SK-N-SH treated with all-trans-retinoic acid at 6 μM for 48 hours (cell line): ENCODE measurements around the gene FASN.

Experiments
- ARNTL ChIP-seq: fragments of 450-650 bp; formaldehyde crosslinking; IDR thresholded peaks from 2 replicates; pipeline ENCODE4 v1.5.0; 2020; ENCODE audit warnings: low read depth, mild to moderate bottlenecking, moderate library complexity, borderline replicate concordance
- ESRRG ChIP-seq: fragments of 250-450 bp; sonication (Bioruptor Pico); IDR thresholded peaks from 2 replicates; pipeline ENCODE4 v1.6.1; 2021; ENCODE audit warnings: mild to moderate bottlenecking
- GLIS3 ChIP-seq: fragments of 250-450 bp; sonication (Bioruptor Pico); IDR thresholded peaks from 2 replicates; pipeline ENCODE4 v1.5.0; 2020; ENCODE audit warnings: mild to moderate bottlenecking, moderate library complexity
- PPARA ChIP-seq: fragments of 250-450 bp; sonication (Bioruptor Pico); IDR thresholded peaks from 2 replicates; pipeline ENCODE4 v1.5.0; 2020; ENCODE audit warnings: mild to moderate bottlenecking, borderline replicate concordance
- TCF4 ChIP-seq: fragments of 250-450 bp; sonication (Bioruptor Pico); IDR thresholded peaks from 2 replicates; pipeline ENCODE4 v1.8.0; 2021; ENCODE audit warnings: mild to moderate bottlenecking, moderate library complexity, borderline replicate concordance
- TOX ChIP-seq: fragments of 250-450 bp; sonication (Bioruptor Pico); IDR thresholded peaks from 2 replicates; pipeline ENCODE4 v1.8.0; 2021; ENCODE audit warnings: mild to moderate bottlenecking, moderate library complexity, borderline replicate concordance
- ZFP30 ChIP-seq: fragments of 450-650 bp; formaldehyde crosslinking; IDR thresholded peaks from 2 replicates; pipeline ENCODE4 v1.5.0; 2022; ENCODE audit warnings: mild to moderate bottlenecking, moderate library complexity
- ZNF565 ChIP-seq: fragments of 450-650 bp; formaldehyde crosslinking; conservative IDR thresholded peaks from 2 replicates; pipeline ENCODE4 v1.5.0; 2020; ENCODE audit warnings: low read depth, mild to moderate bottlenecking, moderate library complexity
- TF ChIP-seq, protein P1 (sequence below): fragments of 250-450 bp; sonication (Bioruptor Pico); IDR thresholded peaks from 2 replicates; pipeline ENCODE4 v1.8.0; 2020; ENCODE audit warnings: mild to moderate bottlenecking, moderate library complexity, borderline replicate concordance
- TF ChIP-seq, protein P2 (sequence below): fragments of 250-450 bp; sonication (Bioruptor Pico); IDR thresholded peaks from 2 replicates; pipeline ENCODE4 v1.5.0; 2020; ENCODE audit warnings: mild to moderate bottlenecking, moderate library complexity
- TF ChIP-seq, protein P3 (sequence below): fragments of 250-450 bp; sonication (Bioruptor Pico); IDR thresholded peaks from 2 replicates; pipeline ENCODE4 v1.5.1; 2021; ENCODE audit warnings: mild to moderate bottlenecking, moderate library complexity

DNA sequence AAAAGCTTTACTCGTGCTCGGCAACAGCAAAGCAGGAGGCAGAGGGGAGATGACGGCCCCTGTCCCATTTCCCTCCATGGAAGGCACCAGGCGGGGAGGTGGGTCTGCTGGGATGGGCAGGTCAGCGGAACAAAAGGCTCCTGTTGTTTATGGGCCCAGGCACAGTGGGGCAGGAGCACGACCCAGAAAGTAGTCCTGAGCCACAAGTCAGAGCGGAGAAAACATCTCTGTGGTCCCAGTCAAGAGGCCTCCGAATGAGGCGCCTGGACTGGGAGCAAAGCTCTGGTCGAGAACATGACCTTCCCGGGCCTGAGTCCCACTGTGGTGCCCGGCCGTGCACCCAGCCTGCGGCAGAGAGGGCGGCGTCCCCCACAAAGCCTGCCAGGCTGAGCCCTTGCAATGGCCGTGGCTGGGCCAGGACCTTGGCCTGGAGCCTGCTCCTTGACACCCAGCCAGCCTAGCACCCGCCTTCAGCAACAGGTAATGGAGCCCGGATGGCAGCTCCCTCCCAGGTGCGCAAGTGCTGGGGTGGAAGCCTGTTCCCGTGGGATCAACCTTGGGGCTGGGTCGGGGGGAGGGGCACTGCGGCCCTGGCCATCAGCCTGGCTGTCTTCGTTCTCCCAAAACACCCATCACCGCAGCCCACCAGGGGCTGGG is 50.0 kb downstream of the FASN start:
- no peak for TF ChIP-seq ZFP30 (CRISPR knock-in tag)
- TF ChIP-seq, protein P1, sequence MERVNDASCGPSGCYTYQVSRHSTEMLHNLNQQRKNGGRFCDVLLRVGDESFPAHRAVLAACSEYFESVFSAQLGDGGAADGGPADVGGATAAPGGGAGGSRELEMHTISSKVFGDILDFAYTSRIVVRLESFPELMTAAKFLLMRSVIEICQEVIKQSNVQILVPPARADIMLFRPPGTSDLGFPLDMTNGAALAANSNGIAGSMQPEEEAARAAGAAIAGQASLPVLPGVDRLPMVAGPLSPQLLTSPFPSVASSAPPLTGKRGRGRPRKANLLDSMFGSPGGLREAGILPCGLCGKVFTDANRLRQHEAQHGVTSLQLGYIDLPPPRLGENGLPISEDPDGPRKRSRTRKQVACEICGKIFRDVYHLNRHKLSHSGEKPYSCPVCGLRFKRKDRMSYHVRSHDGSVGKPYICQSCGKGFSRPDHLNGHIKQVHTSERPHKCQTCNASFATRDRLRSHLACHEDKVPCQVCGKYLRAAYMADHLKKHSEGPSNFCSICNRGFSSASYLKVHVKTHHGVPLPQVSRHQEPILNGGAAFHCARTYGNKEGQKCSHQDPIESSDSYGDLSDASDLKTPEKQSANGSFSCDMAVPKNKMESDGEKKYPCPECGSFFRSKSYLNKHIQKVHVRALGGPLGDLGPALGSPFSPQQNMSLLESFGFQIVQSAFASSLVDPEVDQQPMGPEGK = no peak
- TF ChIP-seq ARNTL = no peak
- TF ChIP-seq, protein P2, sequence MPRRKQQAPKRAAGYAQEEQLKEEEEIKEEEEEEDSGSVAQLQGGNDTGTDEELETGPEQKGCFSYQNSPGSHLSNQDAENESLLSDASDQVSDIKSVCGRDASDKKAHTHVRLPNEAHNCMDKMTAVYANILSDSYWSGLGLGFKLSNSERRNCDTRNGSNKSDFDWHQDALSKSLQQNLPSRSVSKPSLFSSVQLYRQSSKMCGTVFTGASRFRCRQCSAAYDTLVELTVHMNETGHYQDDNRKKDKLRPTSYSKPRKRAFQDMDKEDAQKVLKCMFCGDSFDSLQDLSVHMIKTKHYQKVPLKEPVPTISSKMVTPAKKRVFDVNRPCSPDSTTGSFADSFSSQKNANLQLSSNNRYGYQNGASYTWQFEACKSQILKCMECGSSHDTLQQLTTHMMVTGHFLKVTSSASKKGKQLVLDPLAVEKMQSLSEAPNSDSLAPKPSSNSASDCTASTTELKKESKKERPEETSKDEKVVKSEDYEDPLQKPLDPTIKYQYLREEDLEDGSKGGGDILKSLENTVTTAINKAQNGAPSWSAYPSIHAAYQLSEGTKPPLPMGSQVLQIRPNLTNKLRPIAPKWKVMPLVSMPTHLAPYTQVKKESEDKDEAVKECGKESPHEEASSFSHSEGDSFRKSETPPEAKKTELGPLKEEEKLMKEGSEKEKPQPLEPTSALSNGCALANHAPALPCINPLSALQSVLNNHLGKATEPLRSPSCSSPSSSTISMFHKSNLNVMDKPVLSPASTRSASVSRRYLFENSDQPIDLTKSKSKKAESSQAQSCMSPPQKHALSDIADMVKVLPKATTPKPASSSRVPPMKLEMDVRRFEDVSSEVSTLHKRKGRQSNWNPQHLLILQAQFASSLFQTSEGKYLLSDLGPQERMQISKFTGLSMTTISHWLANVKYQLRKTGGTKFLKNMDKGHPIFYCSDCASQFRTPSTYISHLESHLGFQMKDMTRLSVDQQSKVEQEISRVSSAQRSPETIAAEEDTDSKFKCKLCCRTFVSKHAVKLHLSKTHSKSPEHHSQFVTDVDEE (CRISPR knock-in tag) = no peak
- no peak for TF ChIP-seq PPARA
- TF ChIP-seq ZNF565 (CRISPR knock-in tag) = no peak
- no peak for TF ChIP-seq TOX (CRISPR knock-in tag)
- no peak for TF ChIP-seq GLIS3
- TF ChIP-seq, protein P3, sequence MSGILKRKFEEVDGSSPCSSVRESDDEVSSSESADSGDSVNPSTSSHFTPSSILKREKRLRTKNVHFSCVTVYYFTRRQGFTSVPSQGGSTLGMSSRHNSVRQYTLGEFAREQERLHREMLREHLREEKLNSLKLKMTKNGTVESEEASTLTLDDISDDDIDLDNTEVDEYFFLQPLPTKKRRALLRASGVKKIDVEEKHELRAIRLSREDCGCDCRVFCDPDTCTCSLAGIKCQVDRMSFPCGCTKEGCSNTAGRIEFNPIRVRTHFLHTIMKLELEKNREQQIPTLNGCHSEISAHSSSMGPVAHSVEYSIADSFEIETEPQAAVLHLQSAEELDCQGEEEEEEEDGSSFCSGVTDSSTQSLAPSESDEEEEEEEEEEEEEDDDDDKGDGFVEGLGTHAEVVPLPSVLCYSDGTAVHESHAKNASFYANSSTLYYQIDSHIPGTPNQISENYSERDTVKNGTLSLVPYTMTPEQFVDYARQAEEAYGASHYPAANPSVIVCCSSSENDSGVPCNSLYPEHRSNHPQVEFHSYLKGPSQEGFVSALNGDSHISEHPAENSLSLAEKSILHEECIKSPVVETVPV = no peak
- TF ChIP-seq ESRRG (CRISPR knock-in tag) = no peak
- TF ChIP-seq TCF4 (CRISPR knock-in tag) = no peak
